H1 (cell line): Measurements from ENCODE around the gene KRT78. TPM values are rescaled to one million over a fixed set of nuclear protein-coding genes. Genes with fewer than 3 reads are reported as not detected.

Experiments
- CTCF ChIA-PET: fragments of 300-600 bp; sonication (Branson Sonifier 250); formaldehyde crosslinking; loops from one replicate; lab custom pipeline; 2021; ENCODE audit not compliant: partially characterized antibody; lab: Charles Lee
- POLR2A ChIA-PET: fragments of 300-600 bp; sonication (Branson Sonifier 250); formaldehyde crosslinking; loops from one replicate; lab custom pipeline; 2021; ENCODE audit warnings: inconsistent platforms; ENCODE audit not compliant: partially characterized antibody; lab: Charles Lee
- DNase-seq, 2 experiments: peaks; one replicate each; pipeline versions ENCODE4 v3.0.0 to v3.0.0-alpha.2; 2010 to 2022; ENCODE audit warnings: low spot score in 2 of 2, low read depth in 1 of 2, mixed read lengths in 1 of 2
- FAIRE-seq: peaks from 2 replicates; lab custom pipeline; 2011; peaks lifted over from hg19 to GRCh38; lab: Jason Lieb, UNC
- H2AFZ ChIP-seq: 2 replicates; pipeline ENCODE4 v1.8.1; 2012; ENCODE audit warnings: low read length, inconsistent platforms
- H2AK5ac ChIP-seq: 2 replicates; pipeline ENCODE4 v1.6.1; 2013; ENCODE audit warnings: low read depth, low read length
- H2BK120ac ChIP-seq: replicated peaks from 2 replicates; pipeline ENCODE3; 2013; ENCODE audit warnings: low read depth, low read length, inconsistent platforms
- H2BK12ac ChIP-seq: 2 replicates; pipeline ENCODE4 v1.6.1; 2013; ENCODE audit warnings: low read depth, low read length
- H2BK15ac ChIP-seq: 2 replicates; pipeline ENCODE4 v1.6.1; 2013; ENCODE audit warnings: low read length
- H2BK20ac ChIP-seq: 2 replicates; pipeline ENCODE4 v1.6.1; 2013; ENCODE audit warnings: low read length
- H2BK5ac ChIP-seq: 2 replicates; pipeline ENCODE4 v1.6.1; 2013; ENCODE audit warnings: low read depth, low read length
- H3K14ac ChIP-seq: 2 replicates; pipeline ENCODE4 v1.6.1; 2013; ENCODE audit warnings: inconsistent platforms; ENCODE audit not compliant: insufficient read length
- H3K18ac ChIP-seq: 2 replicates; pipeline ENCODE4 v1.6.1; 2013; ENCODE audit warnings: low read length; ENCODE audit errors: extremely low read depth
- H3K23ac ChIP-seq: 2 replicates; pipeline ENCODE4 v1.6.1; 2013; ENCODE audit warnings: inconsistent platforms; ENCODE audit not compliant: insufficient read length
- H3K23me2 ChIP-seq: 2 replicates; pipeline ENCODE4 v1.6.1; 2013; ENCODE audit warnings: low read depth, low read length
- H3K27ac ChIP-seq: 2 replicates; pipeline ENCODE4 v1.6.1; 2011; ENCODE audit warnings: low read depth, low read length, inconsistent platforms
- H3K27me3 ChIP-seq, 4 experiments: replicated peaks in 1 of 4; 1 replicate in 1 of 4; 2 replicates in 3 of 4; pipeline versions ENCODE4 v1.6.1 to v1.8.1; 2011 to 2013; ENCODE audit warnings: low read length in 3 of 4, mild to moderate bottlenecking in 3 of 4, inconsistent platforms in 2 of 4, mixed read lengths in 2 of 4, moderate library complexity in 1 of 4; ENCODE audit not compliant: control insufficient read depth in 3 of 4, insufficient read depth in 3 of 4; ENCODE audit errors: extremely low read depth in 1 of 4
- H3K36me3 ChIP-seq, 4 experiments: 2 replicates each; pipeline versions ENCODE4 v1.6.1 to v1.8.1; 2011 to 2013; ENCODE audit warnings: mild to moderate bottlenecking in 4 of 4, low read length in 3 of 4, moderate library complexity in 2 of 4, control low read depth in 1 of 4, inconsistent platforms in 1 of 4; ENCODE audit not compliant: insufficient read depth in 4 of 4, control insufficient read depth in 2 of 4
- H3K4ac ChIP-seq: replicated peaks from 2 replicates; pipeline ENCODE3; 2013; ENCODE audit warnings: low read length, low read depth, mixed read lengths, inconsistent platforms; ENCODE audit not compliant: insufficient read length
- H3K4me1 ChIP-seq, 4 experiments: replicated peaks in 1 of 4; 1 replicate in 1 of 4; 2 replicates in 3 of 4; pipeline versions ENCODE4 v1.6.1 to v1.8.1; 2011 to 2013; ENCODE audit warnings: low read length in 3 of 4, inconsistent platforms in 2 of 4, mixed read lengths in 1 of 4; ENCODE audit not compliant: insufficient read depth in 4 of 4, control insufficient read depth in 3 of 4
- H3K4me2 ChIP-seq, 2 experiments: 2 replicates each; pipeline versions ENCODE4 v1.6.1 to v1.8.1; 2011 to 2013; ENCODE audit warnings: low read depth in 2 of 2, low read length in 2 of 2, control low read depth in 1 of 2, inconsistent platforms in 1 of 2, mild to moderate bottlenecking in 1 of 2; ENCODE audit not compliant: insufficient read depth in 1 of 2
- H3K4me3 ChIP-seq, 4 experiments: fragments of 200-600, 300-600 bp in 1 of 4; sonication (generic), shearing (Covaris generic), sonication (Bioruptor Twin) in 1 of 4; 2 replicates each; pipeline versions ENCODE4 v1.5.1 to v1.8.1; 2011 to 2016; ENCODE audit warnings: low read length in 4 of 4, low read depth in 3 of 4, control low read depth in 2 of 4, inconsistent platforms in 2 of 4, mild to moderate bottlenecking in 2 of 4, mixed read lengths in 1 of 4, moderate library complexity in 1 of 4; ENCODE audit not compliant: insufficient read depth in 2 of 4; ENCODE audit errors: extremely low read depth in 1 of 4
- H3K56ac ChIP-seq: replicated peaks from 2 replicates; pipeline ENCODE3; 2013; ENCODE audit warnings: low read depth, mild to moderate bottlenecking, mixed read lengths, low read length, inconsistent platforms; ENCODE audit not compliant: insufficient read length
- H3K79me1 ChIP-seq: 2 replicates; pipeline ENCODE4 v1.6.1; 2013; ENCODE audit warnings: low read depth, low read length, control low read depth
- H3K79me2 ChIP-seq, 2 experiments: 2 replicates each; pipeline versions ENCODE4 v1.6.1 to v1.8.1; 2012 to 2013; ENCODE audit warnings: low read length in 2 of 2, mild to moderate bottlenecking in 2 of 2, inconsistent platforms in 1 of 2; ENCODE audit not compliant: insufficient read depth in 2 of 2, control insufficient read depth in 1 of 2
- H3K9ac ChIP-seq, 4 experiments: replicated peaks in 1 of 4; 1 replicate in 1 of 4; 2 replicates in 3 of 4; pipeline versions ENCODE4 v1.6.1 to v1.8.1; 2011 to 2013; ENCODE audit warnings: low read depth in 3 of 4, low read length in 3 of 4, control low read depth in 2 of 4, mild to moderate bottlenecking in 2 of 4, moderate library complexity in 2 of 4, inconsistent platforms in 1 of 4; ENCODE audit errors: extremely low read depth in 1 of 4
- H3K9me3 ChIP-seq, 2 experiments: 2 replicates each; pipeline versions ENCODE4 v1.6.1 to v1.8.1; 2012 to 2013; ENCODE audit warnings: mild to moderate bottlenecking in 2 of 2, moderate library complexity in 2 of 2, control low read depth in 1 of 2, inconsistent platforms in 1 of 2, low read depth in 1 of 2, low read length in 1 of 2, mixed read lengths in 1 of 2; ENCODE audit not compliant: insufficient read depth in 2 of 2
- H4K20me1 ChIP-seq, 2 experiments: replicated peaks in 1 of 2; 2 replicates each; pipeline versions ENCODE3 to v1.8.1; 2011 to 2013; ENCODE audit warnings: inconsistent platforms in 2 of 2, low read length in 2 of 2, mild to moderate bottlenecking in 1 of 2; ENCODE audit not compliant: insufficient read depth in 2 of 2, control insufficient read depth in 1 of 2
- H4K5ac ChIP-seq: 2 replicates; pipeline ENCODE4 v1.6.1; 2013; ENCODE audit warnings: low read length, low read depth, mixed read lengths, inconsistent platforms; ENCODE audit not compliant: insufficient read length
- H4K8ac ChIP-seq: 2 replicates; pipeline ENCODE4 v1.8.0; 2013; ENCODE audit warnings: mild to moderate bottlenecking, moderate library complexity, low read length, inconsistent platforms; ENCODE audit not compliant: insufficient read depth; ENCODE audit errors: extremely low read depth
- H4K91ac ChIP-seq: replicated peaks from 2 replicates; pipeline ENCODE3; 2013; ENCODE audit warnings: low read length, mixed read lengths, inconsistent platforms; ENCODE audit not compliant: insufficient read length
- BRCA1 ChIP-seq: IDR thresholded peaks from 2 replicates; pipeline ENCODE4 v1.6.1; 2012; ENCODE audit warnings: low read depth, low read length, improper control_type of control experiment
- CBX5 ChIP-seq: fragments of 300-800, 300-1000 bp; sonication (generic); IDR thresholded peaks from 2 replicates; pipeline ENCODE4 v1.7.1; 2016; ENCODE audit warnings: antibody characterized with exemption, low read length, low read depth
- CEBPB ChIP-seq: IDR thresholded peaks from 2 replicates; pipeline ENCODE4 v1.6.1; 2012; ENCODE audit warnings: low read depth, low read length
- CHD2 ChIP-seq: IDR thresholded peaks from 2 replicates; pipeline ENCODE4 v1.6.1; 2012; ENCODE audit warnings: low read length, improper control_type of control experiment
- EGR1 ChIP-seq: IDR thresholded peaks from 2 replicates; pipeline ENCODE4 v1.6.1; 2011; ENCODE audit warnings: low read depth, low read length, borderline replicate concordance
- HDAC2 ChIP-seq, 2 experiments: fragments of 300-600 bp in 1 of 2; sonication (generic) in 1 of 2; IDR thresholded peaks; 2 replicates each; pipeline ENCODE4 v1.6.1; 2011 to 2012; ENCODE audit warnings: low read depth in 2 of 2, low read length in 2 of 2, mild to moderate bottlenecking in 2 of 2, moderate library complexity in 2 of 2, borderline replicate concordance in 1 of 2, inconsistent platforms in 1 of 2
- MAX ChIP-seq: IDR thresholded peaks from 2 replicates; pipeline ENCODE4 v1.6.1; 2012; ENCODE audit warnings: inconsistent platforms
- RFX5 ChIP-seq: IDR thresholded peaks from 2 replicates; pipeline ENCODE4 v1.6.1; 2011; ENCODE audit warnings: low read depth, low read length, improper control_type of control experiment, borderline replicate concordance
- SIN3A ChIP-seq, 2 experiments: IDR thresholded peaks in 1 of 2; conservative IDR thresholded peaks in 1 of 2; 2 replicates each; pipeline ENCODE4 v1.6.1; 2011 to 2012; ENCODE audit warnings: low read length in 2 of 2, improper control_type of control experiment in 1 of 2, low read depth in 1 of 2, mild to moderate bottlenecking in 1 of 2
- SIX5 ChIP-seq: IDR thresholded peaks from 2 replicates; pipeline ENCODE4 v1.6.1; 2011; ENCODE audit warnings: mild to moderate bottlenecking, low read depth, low read length
- WGBS, 2 experiments: shearing (Covaris generic) in 1 of 2; methylation state at CpG; one replicate each; pipeline versions ENCODE4 v1.1.6 to v1.1.7; 2013 to 2015; ENCODE audit warnings: low lambda C conversion rate in 2 of 2, mixed read lengths in 2 of 2, inconsistent platforms in 1 of 2, low coverage in 1 of 2, missing lambda C conversion rate in 1 of 2; ENCODE audit not compliant: insufficient replicate concordance in 2 of 2, insufficient coverage in 1 of 2, insufficient read length in 1 of 2; ENCODE audit errors: extremely low coverage in 1 of 2, missing lambda C conversion rate in 1 of 2; 5-methylcytosine and 5-hydroxymethylcytosine counted together
- long read RNA-seq, 2 experiments: library from RNA in 1 of 2; library from capped mRNA in 1 of 2; stranded (forward); transcript quantifications; one replicate each; pipeline ENCODE4 v2.0.0, GENCODE V29; 2021; ENCODE audit warnings: inconsistent platforms in 1 of 2
- polyA minus RNA-seq, 3 experiments: library from RNA; depleted of rRNA, polyadenylated mRNA; stranded (reverse); fragments of >200 nt; gene quantifications; 1 replicate in 2 of 3; 2 replicates in 1 of 3; pipeline ENCODE4 v1.2.3, GENCODE V29; 2011
- polyA plus RNA-seq, 7 experiments: library from polyadenylated mRNA; depleted of rRNA in 3 of 7; stranded (reverse) in 5 of 7; unstranded in 2 of 7; fragments of >200 nt in 5 of 7; fragments of 200-250 nt in 2 of 7; gene quantifications; 1 replicate in 5 of 7; 2 replicates in 1 of 7; 4 replicates in 1 of 7; pipeline versions ENCODE4 v1.2.1 to v1.2.3, GENCODE V29; 2011 to 2013; ENCODE audit warnings: missing spikeins in 2 of 7, mixed read lengths in 2 of 7
- total RNA-seq: library from RNA; stranded (reverse); fragmentation: NEBNext Ultra II Directional; extraction: Animal tissue kit (Norgen Biotek cat#: 25700); gene quantifications from 2 replicates; pipeline ENCODE4 v1.2.1, GENCODE V29; 2021

The KRT78 gene
- total RNA-seq (not detected in 2 replicates), polyA plus RNA-seq (2011; rRNA removed) (not detected in 2 replicates), polyA minus RNA-seq (2011; rRNA and poly(A)+ RNA removed) (not detected in 2 replicates)
- polyA plus RNA-seq (2011; cell fraction: cytosol; rRNA removed), result not detected
- not detected for polyA plus RNA-seq (2011; cell fraction: nucleus; rRNA removed)
- not detected in 4 replicates for polyA plus RNA-seq (2012, experiment 1 of 2)
- not detected for polyA plus RNA-seq (2012, experiment 2 of 2)
- not detected for polyA plus RNA-seq (2013, experiment 1 of 2)
- not detected for polyA plus RNA-seq (2013, experiment 2 of 2)
- polyA minus RNA-seq (2011; cell fraction: cytosol; rRNA and poly(A)+ RNA removed), result not detected
- polyA minus RNA-seq (2011; cell fraction: nucleus; rRNA and poly(A)+ RNA removed), result not detected
- long read RNA-seq, experiment 1, result 0 reads
- long read RNA-seq, experiment 2, result 0 reads

- Histone ChIP-seq H4K8ac (no peak within 1 kb of the TSS), H3K4ac (no peak within 1 kb of the TSS), H3K4me1 (no peaks in the 10 kb centered on the region), H3K23me2 (no peaks in the 10 kb centered on the region), H3K14ac (no peak within 1 kb of the TSS), H3K79me2 (no peaks in the 10 kb centered on the region), H3K27me3 (no peaks in the 10 kb centered on the region; a peak in 1 of 7 replicates), H4K20me1 (no peaks in the 10 kb centered on the region), H3K4me2 (no peak within 1 kb of the TSS), H3K56ac (no peak within 1 kb of the TSS), H3K9ac (no peak within 1 kb of the TSS), H2BK5ac (peak within 1 kb of the TSS; percentile 52; the same call in 1 of the 2 replicates), H3K18ac (no peak within 1 kb of the TSS), H2AK5ac (no peak within 1 kb of the TSS), H2BK15ac (no peak within 1 kb of the TSS), H3K27ac (no peak within 1 kb of the TSS), H2AFZ (no peak within 1 kb of the TSS), H2BK12ac (no peak within 1 kb of the TSS), H3K23ac (no peak within 1 kb of the TSS), H2BK20ac (no peak within 1 kb of the TSS), H4K5ac (no peak within 1 kb of the TSS), H2BK120ac (no peak within 1 kb of the TSS), H3K9me3 (no peaks in the 10 kb centered on the region; a peak in 1 of 4 replicates), H4K91ac (no peak within 1 kb of the TSS), H3K36me3 (no peaks in the 10 kb centered on the region), H3K79me1 (no peaks in the 10 kb centered on the region), H3K4me3 (no peak within 1 kb of the TSS)
- CTCF ChIA-PET, result interaction anchor here (0.6 kb wide), 1 partner anchor 958 kb away, joined by 3 read pairs; no protein-coding TSS in a partner anchor
- FAIRE-seq (no peak), DNase-seq (no peak)
- POLR2A ChIA-PET, result no interaction called here
- 92% methylated on average over 16 of the region's 16 CpGs; no CpG with 5 or more reads in 1 of the 2 experiments for WGBS, 2 experiments
- TF ChIP-seq RFX5, result no peak
- TF ChIP-seq HDAC2 (IDR thresholded peaks at IDR 0.05; ENCODE audit: borderline replicate concordance in 1 of 2, low read depth in 2 of 2, low read length in 2 of 2), result no peak
- TF ChIP-seq BRCA1, result no peak
- no peak for TF ChIP-seq CBX5
- TF ChIP-seq SIN3A (conservative IDR thresholded peaks at IDR 0.05 in 1 of 2, IDR thresholded peaks at IDR 0.05 in 1 of 2; ENCODE audit: low read depth in 1 of 2, low read length in 2 of 2), result no peak
- TF ChIP-seq EGR1, result no peak
- TF ChIP-seq MAX, result no peak
- no peak for TF ChIP-seq CHD2
- no peak for TF ChIP-seq SIX5
- TF ChIP-seq CEBPB, result no peak
Measured at GRCh38 chr12:52848661-52849255, at the start of gene KRT78. Gene KRT78 (minus strand): TSS chr12:52848994. CDS start chr12:52848930, 64 bp downstream.
